Measurements from ENCODE around the gene MYRIP.

- TF ChIP-seq GATA2 (CRISPR knock-in tag; IDR thresholded peaks at IDR 0.05) (no peak), CTCF (IDR thresholded peaks at IDR 0.05) (no peak), USF1 (IDR thresholded peaks at IDR 0.05; ENCODE audit: borderline replicate concordance, low read depth) (no peak), JUND (IDR thresholded peaks at IDR 0.05) (no peak), RAD21 (IDR thresholded peaks at IDR 0.05; ENCODE audit: low read length) (no peak), NRF1 (IDR thresholded peaks at IDR 0.05; ENCODE audit: low read depth, low read length) (no peak), MEF2A (IDR thresholded peaks at IDR 0.05; ENCODE audit: borderline replicate concordance, low read depth) (no peak)
These were observed 199.4 kb downstream of the MYRIP start for GRCh38 chr3:40008796-40009195.

All from SK-N-SH (cell line).